ENCODE measurements around the gene ZP3.
"Not testable (repeated sequence)": the region's sequence is repeated elsewhere in the genome, so short reads cannot be mapped to it uniquely, and the experiment has no call there.

Gene ZP3

DNA sequence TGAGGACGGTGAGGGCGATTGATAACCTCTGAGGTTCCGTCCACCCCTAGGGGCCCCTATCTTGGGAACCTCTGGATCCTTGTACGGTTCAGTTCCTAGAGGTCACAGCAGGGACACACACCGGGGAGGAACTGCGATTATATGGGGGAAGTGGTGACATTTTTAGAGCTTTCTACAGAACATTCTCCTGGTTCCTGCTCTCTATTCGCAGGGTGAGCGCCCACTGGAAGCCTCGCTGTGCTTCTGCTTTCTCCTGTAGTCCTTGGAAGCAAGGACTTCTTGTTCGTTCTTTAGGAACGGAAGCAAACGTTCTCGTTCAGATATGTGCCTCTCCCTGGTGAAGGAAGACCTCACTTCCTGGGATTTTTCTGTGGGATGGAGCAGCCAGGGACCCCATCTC is 63.2 kb downstream of the ZP3 start:
- not testable (repeated sequence) for DNase-seq
